Heart left ventricle (tissue), 16 donors: ENCODE measurements around the gene INPP4B. TPM values are rescaled to one million over a fixed set of nuclear protein-coding genes. Genes with fewer than 3 reads are reported as not detected.

Source experiments
- ATAC-seq, 4 donors: fragments of 200-7000 bp; cut with Tn5 transposase; one replicate each; pipeline ENCODE4 v1.9.1; 2020 to 2022; ENCODE audit warnings: moderate library complexity in 4 of 4, mild to moderate bottlenecking in 3 of 4, moderate number of reproducible peaks in 1 of 4
- DNase-seq, 5 donors: peaks; one replicate each; pipeline ENCODE4 v3.0.0-alpha.2; 2020
- H3K27ac ChIP-seq, 12 donors: fragments of 200-600 bp; sonication (generic) in 4 of 12; one replicate each; pipeline versions ENCODE4 v1.5.0 to v1.8.0; 2016 to 2022; ENCODE audit warnings: mild to moderate bottlenecking in 2 of 12
- H3K27me3 ChIP-seq, 9 donors: fragments of 200-600 bp; sonication (generic) in 2 of 9; one replicate each; pipeline versions ENCODE4 v1.5.1 to v1.8.0; 2016 to 2022; ENCODE audit warnings: mild to moderate bottlenecking in 3 of 9
- H3K36me3 ChIP-seq, 9 donors: fragments of 200-600 bp; sonication (generic) in 2 of 9; one replicate each; pipeline versions ENCODE4 v1.5.0 to v1.8.0; 2018 to 2022; ENCODE audit warnings: mild to moderate bottlenecking in 2 of 9
- H3K4me1 ChIP-seq, 12 donors: fragments of 200-600 bp; sonication (generic) in 4 of 12; one replicate each; pipeline versions ENCODE4 v1.5.0 to v1.8.0; 2016 to 2022; ENCODE audit warnings: mild to moderate bottlenecking in 3 of 12
- H3K4me3 ChIP-seq, 12 donors: fragments of 200-600 bp; sonication (generic) in 4 of 12; one replicate each; pipeline versions ENCODE4 v1.5.0 to v1.8.0; 2017 to 2022; ENCODE audit warnings: mild to moderate bottlenecking in 9 of 12, moderate library complexity in 4 of 12
- H3K9me3 ChIP-seq, 12 donors: fragments of 200-600 bp; sonication (generic) in 4 of 12; one replicate each; pipeline versions ENCODE4 v1.5.0 to v1.8.0; 2016 to 2022; ENCODE audit warnings: mild to moderate bottlenecking in 1 of 12
- POLR2A ChIP-seq, 2 donors: fragments of 450-650 bp; IDR thresholded peaks; one replicate each; pipeline ENCODE4 v1.6.1; 2017; ENCODE audit warnings: antibody characterized with exemption in 2 of 2, mild to moderate bottlenecking in 2 of 2, moderate library complexity in 2 of 2
- WGBS, 4 donors: extraction: QIAGEN DNeasy Blood & Tissue Kit in 2 of 4; methylation state at CpG; one replicate each; pipeline versions ENCODE4 v1.1.5 to v1.1.7; 2013 to 2018; 5-methylcytosine and 5-hydroxymethylcytosine counted together
- intact Hi-C, 10 donors: fragments of 100-400 bp; cut with DNase I; formaldehyde crosslinking; loops; one replicate each; pipeline versions ENCODE4 v1.11.1 to v1.14.2; 2022
- polyA plus RNA-seq, 2 donors: library from polyadenylated mRNA; stranded (reverse); fragments of 200-250 nt; gene quantifications; one replicate each; pipeline ENCODE4 v1.2.3, GENCODE V29; 2013
- total RNA-seq, 9 donors: library from RNA; depleted of rRNA in 2 of 9; stranded (reverse); fragments of >200 nt in 2 of 9; fragmentation: NEBNext Ultra II Directional in 3 of 9; extraction: Animal tissue kit (Norgen Biotek cat#: 25700) in 3 of 9; gene quantifications; one replicate each; pipeline versions ENCODE4 v1.1.0 to v1.2.4, GENCODE V29; 2016 to 2023
- TF ChIP-seq, protein P1 (sequence below), 12 donors: fragments of 200-600 bp; sonication (generic) in 4 of 12; IDR thresholded peaks; one replicate each; pipeline versions ENCODE4 v1.5.0 to v1.8.0; 2018 to 2022; ENCODE audit warnings: antibody characterized with exemption in 12 of 12, mild to moderate bottlenecking in 5 of 12
- donor health status: ischemic (EF 13 %, LVEDD 7.1; RV severe dilation, severe dysfunction).
- donor health status: healthy with polysubstance abuse.
- donor health status: DM: no; HTN: yes; CAD: no.
- donor health status: DM: no; HTN: no; CAD: no.
- donor health status: ischemic (EF 25% LVEDD 6.9; RV normal size, moderate dysfunction).
- donor health status: ischemic (EF 25% LVEDD 5.7; RV mildly dilated, moderate dysfunction).
- donor health status: healthy.
- donor health status: DM: yes; HTN: yes; CAD: no.
- donor health status: ischemic (EF 35%, LVEDD 5.7; RV mildly dilated, moderate dysfunction).
- donor health status: nonischemic (EF 11% LVEDD 7.7; RV severe dilation, severe dysfunction).
- donor health status: DM: yes; HTN: yes; CAD: no.
- donor health status: PGD.
- donor health status: ischemic (EF 29% LVEDD 5.4; RV normal size, mild dysfunction).
- donor health status: nonischemic (EF 23%, LVEDD 6.1; RV moderate dilation, normal function).

INPP4B gene
- total and polyA plus RNA-seq, 11 donors, result 5.5 to 128 (median 39.1) TPM

DNA sequence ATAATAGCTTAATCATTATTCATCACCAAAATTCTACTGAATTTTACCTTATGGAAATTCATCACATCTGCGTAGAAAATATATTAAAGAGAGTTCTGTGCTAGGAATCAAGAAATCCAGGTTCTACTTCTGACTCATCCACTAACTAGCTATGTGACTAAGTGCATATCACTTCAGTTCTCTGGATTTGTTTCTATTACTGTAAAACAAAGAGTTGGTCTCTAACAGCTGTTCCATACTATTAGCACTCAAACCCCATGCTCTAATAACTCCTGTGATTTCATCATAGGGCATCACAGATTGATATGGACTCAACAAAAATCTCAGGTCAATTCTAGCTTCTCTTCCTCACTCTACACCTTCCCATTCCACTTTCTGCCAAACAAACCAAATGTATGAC is 572.0 kb downstream of the INPP4B start:
- no peak for DNase-seq
- intact Hi-C loops, result no loop called here
- Histone ChIP-seq H3K4me1 (peaks cover 0 to 6% (median 0%) of the 10 kb centered on the region in 12 donors), H3K27ac (no peak overlapping the region), H3K9me3 (peaks cover 0 to 10% (median 0%) of the 10 kb centered on the region in 12 donors), H3K4me3 (no peak overlapping the region), H3K36me3 (peaks cover 0 to 8% (median 0%) of the 10 kb centered on the region in 9 donors), H3K27me3 (no peaks in the 10 kb centered on the region)
- TF ChIP-seq POLR2A (IDR thresholded peaks at IDR 0.05), result no peak
- TF ChIP-seq, protein P1, sequence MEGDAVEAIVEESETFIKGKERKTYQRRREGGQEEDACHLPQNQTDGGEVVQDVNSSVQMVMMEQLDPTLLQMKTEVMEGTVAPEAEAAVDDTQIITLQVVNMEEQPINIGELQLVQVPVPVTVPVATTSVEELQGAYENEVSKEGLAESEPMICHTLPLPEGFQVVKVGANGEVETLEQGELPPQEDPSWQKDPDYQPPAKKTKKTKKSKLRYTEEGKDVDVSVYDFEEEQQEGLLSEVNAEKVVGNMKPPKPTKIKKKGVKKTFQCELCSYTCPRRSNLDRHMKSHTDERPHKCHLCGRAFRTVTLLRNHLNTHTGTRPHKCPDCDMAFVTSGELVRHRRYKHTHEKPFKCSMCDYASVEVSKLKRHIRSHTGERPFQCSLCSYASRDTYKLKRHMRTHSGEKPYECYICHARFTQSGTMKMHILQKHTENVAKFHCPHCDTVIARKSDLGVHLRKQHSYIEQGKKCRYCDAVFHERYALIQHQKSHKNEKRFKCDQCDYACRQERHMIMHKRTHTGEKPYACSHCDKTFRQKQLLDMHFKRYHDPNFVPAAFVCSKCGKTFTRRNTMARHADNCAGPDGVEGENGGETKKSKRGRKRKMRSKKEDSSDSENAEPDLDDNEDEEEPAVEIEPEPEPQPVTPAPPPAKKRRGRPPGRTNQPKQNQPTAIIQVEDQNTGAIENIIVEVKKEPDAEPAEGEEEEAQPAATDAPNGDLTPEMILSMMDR (IDR thresholded peaks at IDR 0.05), result no peak
- no peak for ATAC-seq
- 93 to 100% (median 97%) methylated on average over 1 of the region's 1 CpG for WGBS, 4 donors

DNA sequence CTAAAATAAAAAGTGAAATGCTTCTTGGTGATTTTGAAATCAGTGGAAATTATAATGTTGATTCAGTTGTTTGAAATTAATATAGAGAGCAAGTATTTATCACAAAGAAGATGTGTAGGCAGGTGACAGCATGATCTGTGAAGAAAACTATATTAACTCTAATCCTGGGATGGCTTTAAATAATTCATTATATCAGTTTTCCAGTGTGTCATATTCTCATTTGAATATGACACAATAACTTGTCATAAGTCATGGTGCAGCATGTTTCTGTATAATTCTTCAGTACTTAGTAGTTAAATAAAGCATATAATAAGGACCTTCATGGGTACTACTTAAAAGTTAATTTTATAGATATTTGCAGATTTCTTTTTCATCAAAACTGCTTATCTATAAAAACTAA is 573.6 kb downstream of the INPP4B start:
- ATAC-seq, result no peak
- no peak overlapping the region for H3K27ac ChIP-seq
- intact Hi-C loops, result no loop called here
- peaks cover 0 to 10% (median 0%) of the 10 kb centered on the region in 12 donors for H3K9me3 ChIP-seq
- no peaks in the 10 kb centered on the region for H3K27me3 ChIP-seq
- DNase-seq, result no peak
- H3K36me3 ChIP-seq, result peaks cover 0 to 8% (median 0%) of the 10 kb centered on the region in 9 donors
- peaks cover 0 to 6% (median 0%) of the 10 kb centered on the region in 12 donors for H3K4me1 ChIP-seq
- TF ChIP-seq, protein P1 (IDR thresholded peaks at IDR 0.05), result no peak
- TF ChIP-seq POLR2A (IDR thresholded peaks at IDR 0.05), result no peak
- no peak overlapping the region for H3K4me3 ChIP-seq

DNA sequence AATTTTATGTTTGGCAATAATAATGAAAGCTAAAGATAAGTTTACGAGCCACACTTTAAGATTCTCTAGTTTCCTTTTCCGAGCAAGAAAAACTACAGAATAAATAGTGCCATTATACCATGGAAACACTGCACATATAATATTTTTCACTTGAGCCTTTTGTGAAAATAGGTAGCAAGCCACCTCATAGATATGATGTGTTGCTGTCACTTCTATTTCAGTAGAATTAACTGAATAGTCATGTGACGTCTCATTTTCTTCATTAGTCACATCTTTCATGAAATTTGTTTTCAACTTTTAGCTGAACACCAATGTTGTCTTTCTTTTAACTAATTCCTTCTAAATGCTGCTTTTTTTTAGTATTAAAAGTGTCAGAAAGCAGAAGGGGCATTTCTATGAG is 574.3 kb downstream of the INPP4B start:
- WGBS, 4 donors, result 61 to 64% (median 63%) methylated on average over 3 of the region's 3 CpGs
- DNase-seq (no peak), ATAC-seq (no peak)
- Histone ChIP-seq H3K4me3 (no peak overlapping the region), H3K9me3 (peaks cover 0 to 10% (median 0%) of the 10 kb centered on the region in 12 donors), H3K27me3 (no peaks in the 10 kb centered on the region), H3K36me3 (peaks cover 0 to 8% (median 0%) of the 10 kb centered on the region in 9 donors), H3K4me1 (peaks cover 0 to 7% (median 0%) of the 10 kb centered on the region in 12 donors), H3K27ac (no peak overlapping the region)
- intact Hi-C loops, result no loop called here
- TF ChIP-seq, protein P1 (IDR thresholded peaks at IDR 0.05), result no peak
- TF ChIP-seq POLR2A (IDR thresholded peaks at IDR 0.05), result no peak

DNA sequence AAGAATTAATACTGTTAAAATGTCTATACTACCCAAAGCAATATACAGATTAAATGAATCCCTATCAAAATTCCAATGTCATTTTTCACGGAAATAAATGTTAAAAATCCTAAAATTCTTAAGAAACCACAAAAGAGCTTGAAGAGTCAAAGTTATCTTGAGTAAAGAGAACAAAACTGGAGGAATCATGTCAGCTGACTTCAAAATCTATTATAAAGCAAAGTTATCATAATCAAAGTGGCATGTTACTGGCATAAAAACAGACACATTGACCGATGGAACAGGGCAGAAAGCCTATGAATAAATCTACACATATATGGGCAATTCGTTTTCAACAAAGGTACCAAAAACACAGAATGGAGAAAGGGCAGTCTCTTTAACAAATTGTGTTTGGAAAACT is 579.0 kb downstream of the INPP4B start:
- 80 to 89% (median 84%) methylated on average over 3 of the region's 3 CpGs for WGBS, 4 donors
- TF ChIP-seq, protein P1 (IDR thresholded peaks at IDR 0.05), result no peak
- no peak for TF ChIP-seq POLR2A (IDR thresholded peaks at IDR 0.05)
- peak overlapping the region in 5 of 12 donors; percentile 16 to 89 (median 83) for H3K27ac ChIP-seq
- intact Hi-C loops, result loop anchor here in 1 of 10 donors (10.0 kb wide), 1 partner anchor 578 kb away; the partner anchor contains the start of gene INPP4B
- DNase-seq (no peak), ATAC-seq (no peak)
- peaks cover 0 to 35% (median 14%) of the 10 kb centered on the region in 12 donors for H3K4me1 ChIP-seq
- H3K27me3 ChIP-seq, result no peaks in the 10 kb centered on the region
- no peaks in the 10 kb centered on the region for H3K9me3 ChIP-seq
- peaks cover 0 to 8% (median 0%) of the 10 kb centered on the region in 9 donors for H3K36me3 ChIP-seq
- no peak overlapping the region for H3K4me3 ChIP-seq
